ENCODE data around the gene MAGEB10. TPM values are rescaled to one million over a fixed set of nuclear protein-coding genes. Genes with fewer than 3 reads are reported as not detected.

Gene MAGEB10, protein sequence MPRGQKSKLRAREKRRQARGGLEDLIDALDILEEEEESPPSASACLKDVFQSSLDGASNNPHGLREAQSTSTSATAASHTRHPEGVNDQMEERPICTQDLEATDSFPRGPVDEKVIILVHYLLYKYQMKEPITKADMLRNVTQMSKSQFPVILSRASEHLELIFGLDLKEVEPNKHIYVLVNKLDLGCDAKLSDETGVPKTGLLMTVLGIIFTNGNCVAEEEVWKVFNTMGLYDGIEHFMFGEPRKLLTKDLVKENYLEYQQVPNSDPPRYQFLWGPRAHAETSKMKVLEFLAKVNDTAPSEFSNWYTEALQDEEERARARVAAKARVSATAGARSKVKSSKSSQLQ
- polyA plus RNA-seq (2011; rRNA removed) (not detected in 2 replicates), polyA minus RNA-seq (2011; rRNA and poly(A)+ RNA removed) (not detected in 2 replicates)

DNA sequence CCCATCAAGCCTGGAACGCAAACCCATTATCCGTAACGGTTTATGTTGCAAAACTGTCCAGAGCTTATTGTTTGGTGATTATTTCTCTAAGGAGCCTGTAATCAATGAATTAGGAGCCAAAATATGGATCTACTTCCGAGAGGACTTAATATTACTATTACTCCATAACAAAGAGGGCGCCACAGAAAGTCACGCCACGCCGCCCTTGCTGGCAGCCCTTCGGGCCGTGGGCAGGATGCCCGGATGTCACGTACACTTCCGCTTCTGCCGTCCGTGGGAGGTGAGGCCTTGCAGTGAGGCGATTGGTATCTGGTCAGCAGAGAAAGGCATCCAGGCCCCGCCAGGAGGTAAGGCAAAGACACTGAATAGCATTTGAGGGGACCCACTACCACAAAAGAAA lies at the start of gene MAGEB10:
Gene MAGEB10, plus strand, starts transcription at position 301 of the 400 bp plus-strand sequence. CDS start 13,317 bp downstream, outside the sequence.
- Histone ChIP-seq H3K27me3 (ENCODE audit: control insufficient read depth, insufficient read depth, low read length) (no peaks in the 10 kb centered on the region), H3K4me3 (ENCODE audit: low read depth, low read length) (no peak within 1 kb of the TSS), H3K36me3 (ENCODE audit: control insufficient read depth, insufficient read depth, low read length) (no peaks in the 10 kb centered on the region)
- ChIA-PET CTCF (no interaction called here), POLR2A (no interaction called here)
- DNase-seq (ENCODE audit: low read depth) = no peak
- TF ChIP-seq CTCF (IDR thresholded peaks at IDR 0.05; ENCODE audit: insufficient read depth, low read depth, low read length) = no peak

DNA sequence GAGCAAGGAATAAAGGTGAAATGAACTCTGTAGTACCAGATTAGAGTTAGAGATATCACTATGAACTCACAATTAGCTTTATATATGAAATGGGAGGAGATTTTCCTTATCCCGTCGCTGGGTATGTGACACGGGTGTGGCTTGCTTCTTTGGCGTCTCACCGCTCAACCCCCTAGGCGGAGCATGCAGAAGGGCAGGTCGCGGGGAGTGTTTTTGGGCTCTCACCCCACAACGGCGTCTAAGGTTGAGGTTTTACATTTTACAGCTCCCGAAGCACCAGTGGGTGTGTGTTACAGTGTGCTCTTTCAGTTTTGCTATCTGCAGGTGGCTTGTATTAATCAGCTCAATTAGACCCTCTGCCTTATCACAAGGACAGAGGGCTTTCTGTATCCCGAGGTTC lies 42.1 kb upstream of the MAGEB10 start:
- H3K27me3 ChIP-seq (ENCODE audit: control insufficient read depth, insufficient read depth, low read length) = no peaks in the 10 kb centered on the region
- H3K36me3 ChIP-seq (ENCODE audit: control insufficient read depth, insufficient read depth, low read length) = no peaks in the 10 kb centered on the region
- no peak for TF ChIP-seq CTCF (IDR thresholded peaks at IDR 0.05; ENCODE audit: insufficient read depth, low read depth, low read length)
- CTCF ChIA-PET = no interaction called here
- no peak for DNase-seq (ENCODE audit: low read depth)
- no peak overlapping the region for H3K4me3 ChIP-seq (ENCODE audit: low read depth, low read length)
- POLR2A ChIA-PET = no interaction called here

- ChIA-PET CTCF (no interaction called here), POLR2A (no interaction called here)
- no peak for TF ChIP-seq CTCF (IDR thresholded peaks at IDR 0.05; ENCODE audit: insufficient read depth, low read depth, low read length)
- DNase-seq (ENCODE audit: low read depth) = no peak
- Histone ChIP-seq H3K27me3 (ENCODE audit: control insufficient read depth, insufficient read depth, low read length) (no peaks in the 10 kb centered on the region), H3K36me3 (ENCODE audit: control insufficient read depth, insufficient read depth, low read length) (no peaks in the 10 kb centered on the region), H3K4me3 (ENCODE audit: low read depth, low read length) (no peak overlapping the region)
Observed at GRCh38 chrX:27767387-27767786, 40.4 kb upstream of the MAGEB10 start.

DNA sequence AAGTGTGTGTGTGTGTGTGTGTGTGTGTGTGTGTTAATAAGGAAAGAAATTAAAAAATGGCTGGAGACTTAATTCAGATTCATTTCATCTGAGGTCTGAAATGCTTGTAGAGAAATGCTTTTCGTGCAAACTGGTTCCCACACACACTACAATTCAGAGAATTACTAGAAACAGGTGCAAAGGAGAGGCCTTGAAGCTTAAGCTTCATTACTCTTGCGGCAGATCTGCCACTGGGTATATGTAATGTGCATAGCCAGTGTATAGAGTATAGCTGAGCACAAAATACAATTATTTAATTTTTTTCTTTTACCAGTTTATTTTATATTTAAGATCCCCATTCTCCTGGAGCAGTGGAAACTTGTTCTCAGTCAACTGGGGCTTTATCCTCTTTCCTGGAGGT lies 31.8 kb upstream of the MAGEB10 start:
- no peak for TF ChIP-seq CTCF (IDR thresholded peaks at IDR 0.05; ENCODE audit: insufficient read depth, low read depth, low read length)
- Histone ChIP-seq H3K27me3 (ENCODE audit: control insufficient read depth, insufficient read depth, low read length) (no peaks in the 10 kb centered on the region), H3K4me3 (ENCODE audit: low read depth, low read length) (no peak overlapping the region), H3K36me3 (ENCODE audit: control insufficient read depth, insufficient read depth, low read length) (no peaks in the 10 kb centered on the region)
- ChIA-PET POLR2A (no interaction called here), CTCF (no interaction called here)
- DNase-seq (ENCODE audit: low read depth) = no peak

GRCh38 chrX:27796640-27797257 lies 11.0 kb upstream of the MAGEB10 start:
- Histone ChIP-seq H3K27me3 (ENCODE audit: control insufficient read depth, insufficient read depth, low read length) (no peaks in the 10 kb centered on the region), H3K4me3 (ENCODE audit: low read depth, low read length) (no peak overlapping the region), H3K36me3 (ENCODE audit: control insufficient read depth, insufficient read depth, low read length) (no peaks in the 10 kb centered on the region)
- DNase-seq (ENCODE audit: low read depth) = no peak
- POLR2A ChIA-PET = no interaction called here
- TF ChIP-seq CTCF (IDR thresholded peaks at IDR 0.05; ENCODE audit: insufficient read depth, low read depth, low read length) = no peak
- CTCF ChIA-PET = no interaction called here
